SIG-M5 treated with dmso at 0.1 percent for 504 hours (cell line): ENCODE data around the gene NPR2.

Source experiments
- DNase-seq: peaks from one replicate; lab custom pipeline; 2025; ENCODE audit not compliant: unreplicated experiment; lab: John Stamatoyannopoulos, UW

Gene NPR2

GRCh38 chr9:35763181-35763580 is 28.2 kb upstream of the NPR2 start:
- DNase-seq = no peak

DNA sequence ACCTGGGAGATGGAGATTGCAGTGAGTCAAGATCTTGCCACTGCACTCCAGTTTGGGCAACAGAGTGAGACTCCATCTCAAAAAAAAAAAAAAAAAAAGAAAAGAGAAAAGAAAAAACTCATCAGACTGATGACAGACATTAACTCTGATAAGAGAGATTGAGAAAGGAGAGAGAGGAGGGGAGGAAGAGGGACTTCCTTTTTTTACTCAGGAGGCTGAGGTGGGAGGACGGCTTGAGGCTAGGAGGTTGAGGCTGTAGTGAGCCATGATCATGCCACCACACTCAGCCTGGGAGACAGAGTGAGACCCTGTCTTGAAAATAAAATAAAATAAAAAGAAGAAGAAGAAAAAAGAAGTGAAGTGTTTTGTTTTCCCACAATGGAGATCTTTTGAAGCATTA is 27.6 kb upstream of the NPR2 start:
- no peak for DNase-seq

DNA sequence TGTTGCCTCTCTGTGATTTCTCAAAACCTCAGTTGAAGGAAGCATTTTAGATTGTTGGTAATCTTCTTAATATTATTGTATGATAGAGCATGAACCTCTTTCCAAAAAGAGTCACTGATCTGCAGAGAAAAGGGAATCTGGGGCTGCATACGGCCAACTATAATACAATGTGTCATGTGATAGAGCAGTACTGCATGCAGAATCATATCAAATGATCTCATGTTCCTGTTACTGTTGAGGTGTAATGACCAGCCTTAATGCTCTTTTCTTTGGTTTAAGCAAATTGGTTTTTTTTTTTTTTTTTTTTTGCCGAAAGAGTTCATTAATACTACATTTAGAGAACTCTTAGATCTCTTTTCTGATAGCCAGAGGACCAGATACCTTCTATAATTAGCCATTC is 24.4 kb upstream of the NPR2 start:
- DNase-seq = no peak

DNA sequence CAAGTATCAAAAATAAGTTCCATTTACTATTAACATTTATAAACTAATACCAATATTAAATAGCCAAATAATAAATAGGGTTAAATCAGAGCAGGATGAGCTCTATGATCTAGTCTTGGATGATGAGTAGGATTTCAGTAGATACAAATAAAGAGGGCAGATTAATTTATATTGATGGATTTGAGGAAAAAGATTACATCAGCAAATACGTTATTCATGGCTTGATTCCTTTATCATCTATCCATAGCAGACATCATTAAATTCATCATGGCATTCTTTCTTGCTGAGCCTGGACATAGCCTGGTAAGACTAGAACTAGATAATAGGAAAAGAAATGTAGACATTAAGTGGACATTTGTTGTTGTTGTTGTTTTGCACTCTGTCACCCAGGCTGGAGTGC is 23.9 kb upstream of the NPR2 start:
- no peak for DNase-seq

GRCh38 chr9:35769763-35770162 is 21.6 kb upstream of the NPR2 start:
- DNase-seq = no peak

- DNase-seq = no peak
Measured at GRCh38 chr9:35771075-35771433, 20.3 kb upstream of the NPR2 start.

- no peak for DNase-seq
Measured at GRCh38 chr9:35771534-35771933, 19.9 kb upstream of the NPR2 start.

GRCh38 chr9:35771943-35772342 is 19.4 kb upstream of the NPR2 start:
- no peak for DNase-seq

DNA sequence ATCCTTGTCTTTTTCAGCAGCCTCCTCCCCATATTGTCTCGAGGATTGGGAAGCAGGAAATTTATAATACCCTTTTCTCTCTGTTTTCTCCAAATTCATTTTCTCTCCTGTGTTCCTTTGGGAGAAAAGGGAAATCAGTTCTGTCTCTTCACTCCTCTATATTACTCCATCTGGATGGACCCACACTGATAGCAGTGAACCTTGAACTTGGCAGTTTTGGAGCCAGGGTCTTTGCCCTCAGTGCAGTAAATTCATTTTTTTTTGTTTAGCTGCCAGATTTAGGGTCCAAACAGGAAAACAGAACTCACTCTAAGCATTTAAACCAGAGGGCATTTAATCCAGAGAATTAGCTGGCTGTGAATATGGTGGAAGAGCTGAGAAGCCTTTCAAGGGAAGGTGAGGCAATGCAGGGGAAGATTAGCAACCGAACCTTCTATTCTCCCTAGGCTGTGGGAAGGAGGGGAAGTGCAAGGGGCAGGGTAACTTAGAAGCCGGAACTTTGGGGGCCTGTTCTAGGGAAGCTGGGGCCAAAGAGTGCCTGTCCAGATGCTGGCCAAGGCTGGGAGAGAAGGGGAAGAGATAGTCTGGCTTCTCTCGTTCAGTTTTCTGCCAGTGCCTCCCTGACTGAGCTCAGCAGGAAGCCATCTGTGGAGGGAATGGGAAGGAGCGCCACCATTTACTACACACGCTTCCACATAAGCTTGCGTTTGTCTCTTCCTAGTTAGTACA is 16.3 kb upstream of the NPR2 start:
- peak; percentile 20 for DNase-seq

DNA sequence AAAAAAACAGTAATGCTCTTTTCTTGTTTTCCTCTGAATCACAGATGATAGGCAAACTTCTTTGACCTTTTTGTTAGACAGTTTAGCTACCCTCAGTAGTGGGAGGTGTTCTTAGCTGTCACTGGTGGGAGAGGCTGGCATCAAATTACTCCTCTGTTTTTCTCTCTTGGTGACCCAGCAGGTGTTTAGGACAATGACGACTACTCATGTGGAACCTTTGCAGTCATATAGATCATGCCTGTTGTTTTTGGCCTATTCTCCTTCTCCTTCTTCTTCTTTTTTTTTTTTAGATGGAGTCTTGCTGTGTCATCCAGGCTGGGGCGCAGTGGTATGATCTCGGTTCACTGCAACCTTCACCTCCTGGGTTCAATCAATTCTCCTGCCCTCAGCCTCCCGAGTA is 15.4 kb upstream of the NPR2 start:
- DNase-seq = no peak

GRCh38 chr9:35778496-35778895 is 12.9 kb upstream of the NPR2 start:
- no peak for DNase-seq

DNA sequence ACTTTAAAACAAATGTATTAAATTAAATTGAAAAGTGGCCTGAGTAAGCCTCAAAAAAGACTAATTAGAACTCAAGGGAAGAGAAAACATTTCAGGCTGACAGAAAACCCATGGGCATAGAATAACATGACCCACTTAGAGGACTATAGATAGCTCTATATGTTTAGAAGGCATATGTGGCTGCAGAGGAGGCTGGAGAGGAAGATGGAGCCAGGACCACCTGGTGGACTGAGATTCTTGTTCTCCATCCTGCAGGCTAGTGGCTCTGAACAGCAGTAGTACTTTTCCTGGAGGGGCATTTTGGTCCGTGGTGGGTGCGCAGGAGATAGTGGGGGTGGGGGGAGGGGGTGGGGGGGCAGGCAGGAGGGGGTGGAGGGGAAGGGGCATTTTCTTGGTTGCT is 10.3 kb upstream of the NPR2 start:
- DNase-seq = no peak

GRCh38 chr9:35783418-35783817 is 8.0 kb upstream of the NPR2 start:
- no peak for DNase-seq

- no peak for DNase-seq
Measured at GRCh38 chr9:35789541-35789940, 1.9 kb upstream of the NPR2 start.

DNA sequence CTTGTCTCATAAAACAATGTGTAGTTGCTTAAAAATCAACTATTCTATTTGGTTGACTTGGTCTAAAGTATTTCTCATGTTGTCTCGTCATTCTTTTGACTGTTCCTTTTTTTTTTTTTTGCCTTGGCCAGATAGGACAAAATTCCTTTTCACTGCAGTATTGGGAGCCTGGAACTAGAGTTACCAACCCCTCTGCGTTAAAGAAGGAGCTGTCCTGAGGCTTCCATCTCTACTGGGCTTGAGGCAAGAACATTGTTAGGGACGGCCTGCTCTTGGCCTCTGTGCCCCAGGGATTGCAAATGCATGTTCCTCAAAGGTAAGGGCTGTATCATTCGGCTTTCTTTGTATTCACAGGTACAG is 1.4 kb upstream of the NPR2 start:
- no peak for DNase-seq

DNA sequence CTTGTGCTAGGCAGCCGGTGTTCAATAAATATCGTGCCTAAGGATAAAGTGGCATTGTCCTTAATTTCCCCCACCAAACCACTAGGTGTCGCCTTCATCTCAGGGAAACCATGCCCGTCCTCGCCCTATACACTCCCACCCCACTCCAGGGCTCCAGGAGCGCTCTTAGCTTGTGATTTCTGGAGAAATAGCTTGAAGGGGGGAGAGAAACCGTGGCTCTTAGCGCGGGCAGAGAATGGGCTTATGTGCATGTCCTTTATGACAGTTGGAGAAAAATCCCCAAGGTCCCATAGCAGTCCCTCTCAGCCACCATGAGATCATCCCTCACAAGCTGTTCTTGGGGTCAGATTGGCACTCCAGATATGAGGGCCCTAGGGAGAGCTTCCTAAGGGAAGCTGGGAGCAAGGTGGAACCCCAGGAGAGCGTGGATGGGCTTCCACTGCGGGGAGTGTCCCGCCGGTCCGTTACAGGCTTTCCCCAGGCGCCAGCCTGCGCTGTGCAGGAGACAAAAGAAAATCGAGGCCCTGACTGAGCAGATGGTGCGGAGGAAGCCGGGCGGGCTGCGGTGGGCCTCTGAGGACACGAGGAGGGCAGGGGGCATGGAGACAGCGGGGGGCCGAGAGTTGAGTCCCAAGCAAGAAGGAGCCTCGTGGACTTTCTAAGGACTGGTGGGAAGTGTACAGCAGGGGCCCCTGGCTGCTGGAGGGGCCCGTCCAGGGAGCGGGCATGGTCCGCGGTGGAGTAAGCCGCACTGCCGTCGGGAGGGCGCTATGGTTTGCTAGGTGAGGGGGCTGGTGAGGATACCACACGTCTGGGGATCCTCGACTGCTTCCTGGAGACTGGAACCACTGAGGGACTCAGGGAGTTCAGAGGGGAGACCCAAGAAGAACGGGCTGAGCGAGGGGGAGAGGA is 750 bp upstream of the NPR2 start:
- DNase-seq = peak; percentile 68

DNA sequence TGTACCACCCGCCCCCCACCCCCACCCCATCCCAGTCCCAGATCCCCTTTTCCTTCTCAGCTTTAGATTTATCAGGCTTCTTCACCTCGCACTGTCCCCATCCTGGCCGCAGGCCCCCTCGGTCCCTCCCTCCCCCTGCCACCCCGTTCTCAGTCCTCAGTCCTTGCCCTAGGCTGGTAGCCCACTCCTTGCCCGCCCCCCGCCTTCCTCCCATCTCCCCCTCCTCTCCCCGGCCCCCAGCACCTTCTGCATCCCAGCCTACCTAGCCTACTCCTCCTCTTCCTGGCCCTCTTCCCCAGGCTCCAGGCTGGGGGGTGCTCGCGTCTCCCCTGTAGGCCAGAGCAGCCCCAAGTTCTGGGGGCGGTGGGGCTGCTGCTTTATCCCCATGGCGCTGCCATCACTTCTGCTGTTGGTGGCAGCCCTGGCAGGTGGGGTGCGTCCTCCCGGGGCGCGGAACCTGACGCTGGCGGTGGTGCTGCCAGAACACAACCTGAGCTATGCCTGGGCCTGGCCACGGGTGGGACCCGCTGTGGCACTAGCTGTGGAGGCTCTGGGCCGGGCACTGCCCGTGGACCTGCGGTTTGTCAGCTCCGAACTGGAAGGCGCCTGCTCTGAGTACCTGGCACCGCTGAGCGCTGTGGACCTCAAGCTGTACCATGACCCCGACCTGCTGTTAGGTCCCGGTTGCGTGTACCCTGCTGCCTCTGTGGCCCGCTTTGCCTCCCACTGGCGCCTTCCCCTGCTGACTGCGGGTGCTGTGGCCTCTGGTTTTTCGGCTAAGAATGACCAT is 828 bp downstream of the NPR2 start:
- DNase-seq = no peak

- DNase-seq = no peak
Measured at GRCh38 chr9:35792826-35793225, 1.4 kb downstream of the NPR2 start.

GRCh38 chr9:35793461-35793860 is 2.1 kb downstream of the NPR2 start:
- no peak for DNase-seq

GRCh38 chr9:35795695-35796094 is 4.3 kb downstream of the NPR2 start:
- no peak for DNase-seq

GRCh38 chr9:35797311-35798109 is 6.1 kb downstream of the NPR2 start:
- no peak for DNase-seq
